GM21723 (cell line): ENCODE data around the gene CREB3L2.
"Not testable (repeated sequence)": the region's sequence is repeated elsewhere in the genome, so short reads cannot be mapped to it uniquely, and the experiment has no call there.

ENCODE experiments used
- ATAC-seq: cut with Tn5 transposase; IDR thresholded peaks from one replicate; pipeline ENCODE4 v1.9.1; 2021; ENCODE audit warnings: mild to moderate bottlenecking, moderate library complexity; ENCODE audit not compliant: unreplicated experiment

Gene CREB3L2

GRCh38 chr7:138014686-138015085, 12.8 kb upstream of the CREB3L2 start:
- no peak for ATAC-seq

DNA sequence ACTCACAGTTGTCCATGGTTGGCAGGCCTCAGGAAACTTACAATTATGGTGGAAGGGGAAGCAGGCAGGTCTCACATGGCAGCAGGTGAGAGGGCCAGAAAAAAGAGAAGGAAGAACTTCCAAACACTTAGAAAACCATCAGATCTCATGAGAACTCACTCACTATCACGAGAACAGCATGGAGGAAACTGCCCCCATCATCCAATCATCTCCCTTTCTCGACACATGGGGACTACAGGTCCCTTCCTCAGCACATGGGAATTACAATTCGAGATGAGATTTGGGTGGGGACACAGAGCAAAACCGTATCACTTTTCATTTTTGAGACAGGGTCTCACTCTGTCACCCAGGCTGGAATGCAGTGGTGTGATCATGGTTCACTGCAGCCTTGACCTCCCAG, 12.3 kb upstream of the CREB3L2 start:
- not testable (repeated sequence) for ATAC-seq

DNA sequence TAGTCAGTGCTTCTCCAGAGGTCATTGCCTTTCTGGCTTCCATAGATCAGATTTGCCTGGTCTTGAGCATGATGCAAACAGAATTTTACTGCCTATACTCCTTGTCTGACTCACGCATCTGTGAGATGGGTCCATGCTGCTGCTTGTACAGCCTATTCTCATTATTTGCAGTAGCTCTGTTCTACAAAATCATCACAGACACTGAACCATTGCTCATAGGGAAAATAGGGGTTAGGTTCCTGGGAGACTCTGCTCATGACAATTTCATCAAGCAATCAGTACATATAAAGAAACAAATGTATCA, 7.4 kb upstream of the CREB3L2 start:
- no peak for ATAC-seq

DNA sequence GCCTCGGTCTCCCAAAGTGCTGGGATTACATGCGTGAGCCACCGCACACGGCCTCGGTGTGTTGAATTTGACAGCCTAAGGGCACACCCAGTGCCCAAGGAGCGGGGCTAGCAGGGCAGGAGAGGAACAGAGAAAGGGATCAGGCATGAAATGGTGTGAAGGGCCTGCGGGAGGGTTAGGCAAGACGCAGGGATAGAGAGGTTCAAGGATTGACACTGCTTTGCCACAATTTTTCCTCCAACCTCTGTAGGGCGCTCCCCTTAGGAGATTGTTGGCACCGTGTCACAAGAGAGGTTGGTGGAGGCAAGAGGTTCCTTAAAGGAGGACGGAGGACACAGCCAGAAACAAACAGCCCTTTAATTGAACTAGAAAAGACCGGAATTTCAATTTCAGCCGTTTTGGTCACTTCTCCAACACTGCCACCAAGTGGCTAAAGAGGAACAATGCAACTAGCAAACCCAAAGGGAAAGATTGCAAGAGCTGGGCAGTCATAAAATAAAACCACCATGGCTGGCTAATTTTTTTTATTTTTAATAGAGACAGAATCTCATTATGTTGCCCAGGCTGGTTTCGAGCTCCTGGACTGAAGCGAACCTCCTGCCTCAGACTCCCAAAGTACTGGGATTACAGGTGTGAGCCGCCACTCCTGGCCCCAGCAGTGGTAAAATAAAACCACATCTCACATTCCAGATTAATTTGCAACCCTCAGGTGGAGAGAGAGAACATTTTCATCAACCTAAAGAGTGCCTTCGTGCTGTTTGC, 6.9 kb upstream of the CREB3L2 start:
- ATAC-seq = no peak

GRCh38 chr7:138008019-138008587, 6.2 kb upstream of the CREB3L2 start:
- ATAC-seq = no peak

- ATAC-seq = no peak
Observed at GRCh38 chr7:138006106-138006505, 4.2 kb upstream of the CREB3L2 start.

GRCh38 chr7:138004936-138005335, 3.0 kb upstream of the CREB3L2 start:
- ATAC-seq = no peak

- no peak for ATAC-seq
Observed at GRCh38 chr7:138004046-138004445, 2.2 kb upstream of the CREB3L2 start.

DNA sequence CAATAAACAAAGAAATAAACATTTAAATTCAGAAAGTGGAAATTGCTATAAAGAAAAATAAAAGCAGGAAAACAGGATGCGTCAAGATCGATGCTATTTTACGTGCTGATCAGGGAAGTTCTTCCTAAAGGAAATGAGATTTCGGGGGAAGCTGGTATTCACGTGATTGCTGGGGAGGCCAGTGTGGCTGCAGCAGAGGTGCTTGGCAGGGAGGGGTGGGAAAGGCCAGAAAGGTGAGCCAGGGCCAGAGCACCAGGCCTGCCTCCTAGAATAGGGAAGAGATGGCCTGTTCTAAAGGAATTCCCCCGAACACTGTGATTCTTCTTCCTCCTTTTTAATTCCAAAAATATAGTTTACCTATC, 923 bp upstream of the CREB3L2 start:
- no peak for ATAC-seq

- peak; percentile 97 for ATAC-seq
Observed at GRCh38 chr7:138002096-138002827, 376 bp upstream of the CREB3L2 start.

- ATAC-seq = no peak
Observed at GRCh38 chr7:138000081-138000701, 1.7 kb downstream of the CREB3L2 start.

DNA sequence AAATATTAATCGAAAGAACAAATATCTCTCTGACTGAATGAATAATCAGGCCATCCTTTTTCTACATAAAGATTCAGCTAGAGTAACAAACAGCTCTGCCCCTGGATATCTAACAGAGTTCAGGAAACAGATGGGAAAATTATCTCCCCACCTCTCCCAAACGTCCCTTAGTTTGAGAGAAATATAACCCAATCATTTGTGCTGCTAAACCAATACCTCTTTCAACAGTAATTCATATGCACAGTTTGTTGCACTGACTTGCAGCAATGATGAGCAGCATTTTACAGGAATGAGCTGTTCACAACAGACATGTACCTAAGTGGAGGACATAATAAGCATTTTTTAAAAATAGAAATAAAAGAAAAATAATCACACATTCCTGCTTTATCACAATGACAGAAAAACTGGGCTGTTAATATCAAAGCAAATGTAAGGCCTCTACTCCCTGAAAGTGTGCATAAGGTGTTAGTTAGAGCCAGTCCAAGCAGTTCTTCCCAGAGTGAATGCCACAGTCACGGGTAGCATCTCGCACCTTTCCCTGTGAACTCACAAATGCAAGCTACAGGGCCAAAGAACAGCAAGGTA, 2.3 kb downstream of the CREB3L2 start:
- ATAC-seq = no peak

DNA sequence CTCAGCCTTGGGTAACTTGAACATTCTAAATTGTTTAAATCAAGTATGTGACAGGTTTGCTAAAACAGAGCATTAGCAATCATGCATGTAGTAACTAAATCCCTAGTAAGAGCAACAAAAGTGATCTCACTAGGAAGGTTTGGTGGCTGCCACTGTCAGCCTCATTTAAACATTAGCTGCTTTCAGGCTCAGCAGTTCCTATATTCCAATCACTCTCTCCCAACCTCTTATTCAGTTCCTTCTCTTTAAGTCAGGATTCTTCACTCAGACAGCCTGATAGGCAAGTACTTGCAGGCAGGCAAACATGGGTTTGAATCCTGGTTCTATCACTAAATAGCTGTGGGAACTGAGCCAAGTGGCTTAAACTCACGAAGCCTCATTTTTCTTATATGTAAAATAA, 3.6 kb downstream of the CREB3L2 start:
- no peak for ATAC-seq

DNA sequence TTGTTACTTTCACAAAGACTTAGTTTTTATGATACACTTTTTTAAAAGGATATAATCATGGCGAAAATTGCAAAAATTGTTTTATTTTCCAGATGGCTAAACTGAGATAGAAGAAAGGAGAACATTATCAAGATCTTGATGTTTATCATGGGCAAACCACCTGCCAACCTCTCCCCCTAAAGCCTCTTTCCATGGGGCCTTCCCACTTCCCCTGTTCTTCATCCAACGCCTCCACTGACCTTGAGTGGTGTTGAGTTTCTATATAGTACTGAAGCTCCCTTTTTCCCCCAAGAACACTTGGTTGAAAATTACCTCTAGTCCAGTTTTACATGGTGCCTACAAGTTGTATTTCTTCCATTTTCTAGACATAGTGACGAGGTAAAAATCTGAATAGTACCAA, 5.0 kb downstream of the CREB3L2 start:
- no peak for ATAC-seq

GRCh38 chr7:137996386-137996851, 5.5 kb downstream of the CREB3L2 start:
- ATAC-seq = no peak

- ATAC-seq = no peak
Observed at GRCh38 chr7:137994216-137994615, 7.7 kb downstream of the CREB3L2 start.

GRCh38 chr7:137993395-137993743, 8.5 kb downstream of the CREB3L2 start:
- ATAC-seq = no peak

- ATAC-seq = peak; percentile 60
Observed at GRCh38 chr7:137992550-137993394, 9.1 kb downstream of the CREB3L2 start.

DNA sequence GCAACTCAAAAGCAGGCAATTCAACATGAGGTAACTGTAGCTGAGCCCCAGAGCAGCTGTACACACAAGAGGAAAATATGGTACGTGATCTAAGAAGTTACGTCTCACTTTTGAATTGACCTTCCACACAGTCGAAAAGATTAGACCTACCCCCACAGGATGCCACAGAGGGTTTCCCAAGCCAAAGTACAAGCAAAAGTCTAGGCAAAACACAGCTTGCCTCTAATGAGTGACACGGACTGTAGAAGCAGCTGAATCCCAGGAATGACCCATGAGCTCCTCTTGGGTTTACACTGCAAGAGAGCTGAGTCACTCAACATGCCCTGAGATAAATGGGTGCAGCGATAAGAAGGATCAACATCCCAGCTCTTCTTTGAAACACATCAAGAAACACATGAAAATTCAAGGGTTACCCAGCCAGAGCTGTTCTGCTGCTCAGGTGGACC, 9.8 kb downstream of the CREB3L2 start:
- ATAC-seq = no peak

DNA sequence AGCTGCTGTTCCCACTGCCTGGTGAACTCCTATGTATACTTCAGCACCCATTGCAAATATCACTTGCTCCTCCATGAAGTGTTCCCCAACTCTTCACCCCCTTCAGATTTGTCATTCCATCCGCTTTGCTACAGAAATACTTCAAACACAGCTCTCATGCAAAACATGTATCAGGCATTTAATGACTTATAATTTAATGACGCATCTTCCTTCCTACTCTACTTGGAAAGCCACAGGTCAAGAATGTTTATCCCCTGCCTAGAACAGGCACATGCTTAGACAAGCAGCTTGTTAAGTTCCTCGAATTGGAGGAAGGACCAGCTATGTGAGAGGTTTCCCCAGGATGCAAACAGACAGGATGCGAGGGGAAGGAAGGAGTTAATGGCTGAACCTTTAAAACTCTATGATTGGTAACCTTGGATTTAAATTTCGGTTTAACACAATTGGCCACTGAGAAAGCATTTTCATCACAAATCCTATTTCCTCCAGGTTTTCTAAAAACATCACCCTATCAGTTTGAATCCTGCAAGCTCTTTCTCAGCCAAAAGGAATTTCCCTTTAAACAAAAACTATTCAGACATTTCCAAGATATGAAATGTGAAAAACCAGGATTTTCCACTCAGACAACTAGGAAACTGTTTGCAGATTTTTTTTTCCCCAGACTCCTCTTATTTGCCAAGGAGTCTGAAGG, 11.5 kb downstream of the CREB3L2 start:
- no peak for ATAC-seq
